Fibroblast of lung (primary cell): ENCODE measurements around the gene DNAI2. TPM values are rescaled to one million over a fixed set of nuclear protein-coding genes. Genes with fewer than 3 reads are reported as not detected.

Experiments used
- DNase-seq, 2 donors: peaks; one replicate each; pipeline versions ENCODE4 v3.0.0 to v3.0.0-alpha.2; 2010; ENCODE audit warnings: low read depth in 2 of 2
- H2AFZ ChIP-seq: 2 replicates; pipeline ENCODE4 v1.5.1; 2012; ENCODE audit warnings: low read length, control low read depth, inconsistent platforms
- H3K27ac ChIP-seq: 2 replicates; pipeline ENCODE4 v1.5.1; 2011; ENCODE audit warnings: low read length, control low read depth; ENCODE audit not compliant: insufficient read depth
- H3K27me3 ChIP-seq: 2 replicates; pipeline ENCODE4 v1.5.1; 2011; ENCODE audit warnings: mild to moderate bottlenecking, low read length; ENCODE audit not compliant: control insufficient read depth, insufficient read depth
- H3K36me3 ChIP-seq: 2 replicates; pipeline ENCODE4 v1.5.1; 2011; ENCODE audit warnings: low read length; ENCODE audit not compliant: control insufficient read depth, insufficient read depth
- H3K4me1 ChIP-seq: 2 replicates; pipeline ENCODE4 v1.5.1; 2011; ENCODE audit warnings: low read length; ENCODE audit not compliant: control insufficient read depth, insufficient read depth; ENCODE audit errors: extremely low read depth
- H3K4me2 ChIP-seq: 2 replicates; pipeline ENCODE4 v1.5.1; 2011; ENCODE audit warnings: low read length, control low read depth; ENCODE audit not compliant: insufficient read depth; ENCODE audit errors: extremely low read depth
- H3K4me3 ChIP-seq, 4 experiments: fragments of 200-600 bp in 1 of 4; sonication (generic) in 1 of 4; replicated peaks in 1 of 4; 2 replicates each; pipeline ENCODE4 v1.5.1; 2011 to 2016; ENCODE audit warnings: low read length in 4 of 4, low read depth in 3 of 4, mild to moderate bottlenecking in 3 of 4, control low read depth in 2 of 4, inconsistent platforms in 1 of 4, mixed read lengths in 1 of 4; ENCODE audit not compliant: insufficient read depth in 1 of 4; ENCODE audit errors: control extremely low read depth in 1 of 4
- H3K79me2 ChIP-seq: 2 replicates; pipeline ENCODE4 v1.5.1; 2012; ENCODE audit warnings: mild to moderate bottlenecking, low read length, inconsistent platforms; ENCODE audit not compliant: control insufficient read depth, insufficient read depth
- H3K9ac ChIP-seq: 2 replicates; pipeline ENCODE4 v1.5.1; 2011; ENCODE audit warnings: mild to moderate bottlenecking, low read length, control low read depth; ENCODE audit not compliant: insufficient read depth
- H3K9me3 ChIP-seq: 2 replicates; pipeline ENCODE4 v1.5.1; 2012; ENCODE audit warnings: low read depth, low read length; ENCODE audit not compliant: control insufficient read depth, insufficient read depth
- H4K20me1 ChIP-seq: 2 replicates; pipeline ENCODE4 v1.5.1; 2011; ENCODE audit warnings: low read length; ENCODE audit not compliant: control insufficient read depth, insufficient read depth; ENCODE audit errors: extremely low read depth
- CTCF ChIP-seq, 2 donors: IDR thresholded peaks in 1 of 2; conservative IDR thresholded peaks in 1 of 2; 1 replicate in 1 of 2; 2 replicates in 1 of 2; pipeline ENCODE4 v1.5.1; 2011 to 2012; ENCODE audit warnings: low read length in 2 of 2, control low read depth in 1 of 2, inconsistent platforms in 1 of 2, low read depth in 1 of 2, mild to moderate bottlenecking in 1 of 2
- EZH2 ChIP-seq: IDR thresholded peaks from 2 replicates; pipeline ENCODE4 v1.5.1; 2012; ENCODE audit warnings: low read length, control low read depth, mild to moderate bottlenecking; ENCODE audit errors: missing control alignments
- polyA plus RNA-seq, 2 donors: library from polyadenylated mRNA; depleted of rRNA in 1 of 2; stranded (reverse) in 1 of 2; unstranded in 1 of 2; fragments of >200 nt; gene quantifications; 2 replicates each; pipeline ENCODE4 v1.2.1, GENCODE V29; 2011 to 2012; ENCODE audit warnings: missing spikeins in 1 of 2
- total RNA-seq: library from RNA; depleted of rRNA; stranded (reverse); fragments of >200 nt; gene quantifications from 2 replicates; pipeline ENCODE4 v1.2.1, GENCODE V29; 2014

Gene DNAI2
- total and polyA plus RNA-seq, 2 donors (not counting 1 experiment from before 2014, with no cell fraction given): not detected

- Histone ChIP-seq H3K4me3 (no peak overlapping the region), H2AFZ (no peak overlapping the region), H3K27me3 (no peaks in the 10 kb centered on the region), H3K79me2 (no peaks in the 10 kb centered on the region), H3K36me3 (no peaks in the 10 kb centered on the region), H3K27ac (no peak overlapping the region), H3K9ac (no peak overlapping the region), H3K9me3 (no peaks in the 10 kb centered on the region), H3K4me1 (no peaks in the 10 kb centered on the region), H4K20me1 (no peaks in the 10 kb centered on the region), H3K4me2 (no peak overlapping the region)
- peak in 1 of 2 donors; percentile 17 for DNase-seq
- no peak for TF ChIP-seq EZH2
- no peak for TF ChIP-seq CTCF (conservative IDR thresholded peaks at IDR 0.05 in 1 of 2, IDR thresholded peaks at IDR 0.05 in 1 of 2; ENCODE audit: low read depth in 1 of 2, low read length in 2 of 2)
Measured at GRCh38 chr17:74345433-74346241, 71.6 kb downstream of the DNAI2 start.

DNA sequence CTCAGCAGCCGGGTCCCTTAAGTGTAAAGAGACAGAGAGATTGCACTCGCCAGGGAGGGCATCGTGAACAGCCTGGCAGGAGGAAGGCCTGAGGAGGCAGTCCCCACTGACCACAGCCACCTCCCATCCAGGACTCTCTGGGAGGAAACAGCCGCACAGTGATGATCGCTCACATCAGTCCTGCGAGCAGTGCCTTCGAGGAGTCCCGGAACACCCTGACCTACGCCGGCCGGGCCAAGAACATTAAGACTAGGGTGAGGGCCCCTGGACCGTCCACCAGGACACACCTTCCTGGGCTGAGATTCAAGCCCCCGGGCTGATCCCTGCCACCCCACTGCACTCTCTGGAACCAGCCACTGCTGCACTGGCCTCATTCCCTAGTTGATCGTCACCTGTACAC, 73.6 kb downstream of the DNAI2 start:
- no peaks in the 10 kb centered on the region for H3K27me3 ChIP-seq
- no peak overlapping the region for H3K4me3 ChIP-seq
- no peaks in the 10 kb centered on the region for H3K36me3 ChIP-seq
- H3K9me3 ChIP-seq: no peaks in the 10 kb centered on the region
- H3K27ac ChIP-seq: no peak overlapping the region
- H2AFZ ChIP-seq: no peak overlapping the region
- no peaks in the 10 kb centered on the region for H3K79me2 ChIP-seq
- no peak for DNase-seq
- H3K4me1 ChIP-seq: no peaks in the 10 kb centered on the region
- no peak overlapping the region for H3K4me2 ChIP-seq
- no peaks in the 10 kb centered on the region for H4K20me1 ChIP-seq
- no peak for TF ChIP-seq EZH2
- no peak overlapping the region for H3K9ac ChIP-seq

- Histone ChIP-seq H3K27ac (no peak overlapping the region), H3K27me3 (no peaks in the 10 kb centered on the region), H3K4me3 (no peak overlapping the region), H3K9ac (no peak overlapping the region), H4K20me1 (no peaks in the 10 kb centered on the region), H3K4me2 (no peak overlapping the region), H2AFZ (no peak overlapping the region), H3K36me3 (no peaks in the 10 kb centered on the region), H3K4me1 (no peaks in the 10 kb centered on the region), H3K9me3 (no peaks in the 10 kb centered on the region), H3K79me2 (no peaks in the 10 kb centered on the region)
- no peak for TF ChIP-seq CTCF (conservative IDR thresholded peaks at IDR 0.05 in 1 of 2, IDR thresholded peaks at IDR 0.05 in 1 of 2; ENCODE audit: low read depth in 1 of 2, low read length in 2 of 2)
- TF ChIP-seq EZH2: no peak
- no peak for DNase-seq
Measured at GRCh38 chr17:74349120-74349519, 75.1 kb downstream of the DNAI2 start.
